Left ventricle myocardium inferior (tissue), 1 donor: ENCODE measurements around the gene PLCL2. TPM values are rescaled to one million over a fixed set of nuclear protein-coding genes. Genes with fewer than 3 reads are reported as not detected.

Experiments used
- DNase-seq: peaks from one replicate; pipeline ENCODE4 v3.0.0-alpha.2; 2020
- H3K27ac ChIP-seq: fragments of 200-600 bp; replicated peaks from 2 replicates; pipeline ENCODE4 v1.8.0; 2021
- H3K27me3 ChIP-seq: fragments of 200-600 bp; 2 replicates; pipeline ENCODE4 v1.8.0; 2021; ENCODE audit warnings: low read depth
- H3K36me3 ChIP-seq: fragments of 200-600 bp; 2 replicates; pipeline ENCODE4 v1.8.0; 2021
- H3K4me1 ChIP-seq: fragments of 200-600 bp; 2 replicates; pipeline ENCODE4 v1.8.0; 2021
- H3K4me3 ChIP-seq: fragments of 200-600 bp; 2 replicates; pipeline ENCODE4 v1.8.0; 2021; ENCODE audit warnings: mild to moderate bottlenecking, moderate library complexity
- H3K9me3 ChIP-seq: fragments of 200-600 bp; replicated peaks from 2 replicates; pipeline ENCODE4 v1.8.0; 2021
- intact Hi-C: fragments of 100-400 bp; cut with micrococcal nuclease; formaldehyde crosslinking; loops from one replicate; pipeline ENCODE4 v1.11.0; 2022
- total RNA-seq: library from RNA; stranded (reverse); fragmentation: NEBNext Ultra II Directional; extraction: Animal tissue kit (Norgen Biotek cat#: 25700); gene quantifications from one replicate; pipeline ENCODE4 v1.2.1, GENCODE V29; 2021
- TF ChIP-seq, protein P1 (sequence below): fragments of 200-600 bp; IDR thresholded peaks from 2 replicates; pipeline ENCODE4 v1.8.0; 2021; ENCODE audit warnings: antibody characterized with exemption, mild to moderate bottlenecking, borderline replicate concordance
- donor health status: DM: no; HTN: yes; CAD: no; lungs with severe emphysema.

The PLCL2 gene
- total RNA-seq, 1 donor from 2014 or later: 48.1 TPM

- Histone ChIP-seq H3K4me3 (no peak overlapping the region), H3K36me3 (no peaks in the 10 kb centered on the region), H3K9me3 (no peaks in the 10 kb centered on the region), H3K27ac (no peak overlapping the region), H3K27me3 (no peaks in the 10 kb centered on the region), H3K4me1 (peaks cover 29% of the 10 kb centered on the region)
- intact Hi-C loops: no loop called here
- DNase-seq: no peak
- TF ChIP-seq, protein P1, sequence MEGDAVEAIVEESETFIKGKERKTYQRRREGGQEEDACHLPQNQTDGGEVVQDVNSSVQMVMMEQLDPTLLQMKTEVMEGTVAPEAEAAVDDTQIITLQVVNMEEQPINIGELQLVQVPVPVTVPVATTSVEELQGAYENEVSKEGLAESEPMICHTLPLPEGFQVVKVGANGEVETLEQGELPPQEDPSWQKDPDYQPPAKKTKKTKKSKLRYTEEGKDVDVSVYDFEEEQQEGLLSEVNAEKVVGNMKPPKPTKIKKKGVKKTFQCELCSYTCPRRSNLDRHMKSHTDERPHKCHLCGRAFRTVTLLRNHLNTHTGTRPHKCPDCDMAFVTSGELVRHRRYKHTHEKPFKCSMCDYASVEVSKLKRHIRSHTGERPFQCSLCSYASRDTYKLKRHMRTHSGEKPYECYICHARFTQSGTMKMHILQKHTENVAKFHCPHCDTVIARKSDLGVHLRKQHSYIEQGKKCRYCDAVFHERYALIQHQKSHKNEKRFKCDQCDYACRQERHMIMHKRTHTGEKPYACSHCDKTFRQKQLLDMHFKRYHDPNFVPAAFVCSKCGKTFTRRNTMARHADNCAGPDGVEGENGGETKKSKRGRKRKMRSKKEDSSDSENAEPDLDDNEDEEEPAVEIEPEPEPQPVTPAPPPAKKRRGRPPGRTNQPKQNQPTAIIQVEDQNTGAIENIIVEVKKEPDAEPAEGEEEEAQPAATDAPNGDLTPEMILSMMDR: no peak
Measured at GRCh38 chr3:16844791-16845190, 40.0 kb upstream of the PLCL2 start.

DNA sequence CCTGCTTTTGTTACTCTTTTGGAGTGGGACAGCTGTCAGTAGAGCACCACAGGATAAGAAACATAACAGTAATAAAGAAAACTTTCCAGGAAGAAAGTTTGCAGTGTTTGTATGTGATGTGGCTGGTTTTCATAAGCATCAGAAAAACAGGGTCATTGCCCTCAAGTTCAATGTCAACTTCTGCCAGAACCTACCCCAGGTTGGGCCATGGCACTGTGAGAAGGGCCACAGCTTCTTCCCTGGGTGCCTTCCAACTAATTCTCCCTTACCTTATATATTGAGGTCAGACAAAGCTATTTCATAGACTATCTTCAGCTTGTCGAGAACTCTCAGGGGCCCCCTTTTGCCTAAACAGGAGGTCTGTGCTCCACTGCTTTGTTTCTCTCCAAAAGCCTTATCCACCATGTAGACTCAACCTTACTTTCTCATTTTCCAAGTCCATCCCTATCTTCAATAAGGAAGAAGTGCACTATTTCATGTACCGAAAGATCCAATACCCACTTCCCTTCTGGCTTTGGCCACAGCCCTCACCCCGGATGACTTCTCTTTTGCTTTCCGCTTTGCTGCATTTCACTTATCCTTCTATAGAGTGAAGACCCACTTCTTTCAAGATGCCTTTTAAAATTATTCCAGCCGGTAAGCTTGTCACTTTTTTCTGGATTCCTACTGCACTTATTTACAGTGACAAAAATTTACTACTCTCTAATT lies 38.2 kb upstream of the PLCL2 start:
- Histone ChIP-seq H3K27me3 (no peaks in the 10 kb centered on the region), H3K4me1 (peaks cover 25% of the 10 kb centered on the region), H3K36me3 (no peaks in the 10 kb centered on the region), H3K4me3 (no peak overlapping the region), H3K9me3 (no peaks in the 10 kb centered on the region), H3K27ac (no peak overlapping the region)
- intact Hi-C loops: no loop called here
- no peak for DNase-seq
- TF ChIP-seq, protein P1: no peak

DNA sequence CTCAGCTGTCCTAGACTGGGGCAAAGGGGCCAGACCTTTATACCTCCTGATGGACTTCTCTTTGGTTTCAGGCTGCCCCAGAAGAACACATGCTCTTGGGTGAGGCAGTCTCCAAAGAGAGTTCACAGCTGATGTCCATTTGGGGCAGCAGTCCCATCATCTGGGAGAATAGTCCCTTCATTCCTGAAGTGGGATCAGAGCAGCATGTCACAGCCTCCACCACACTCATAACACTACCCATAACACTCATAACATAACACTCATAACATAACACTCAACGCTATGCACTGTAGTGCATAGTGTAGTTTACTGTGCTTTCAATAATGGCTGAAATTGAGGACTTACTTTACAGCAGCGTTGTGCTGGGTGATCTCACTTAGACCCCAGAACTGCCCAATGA lies 36.7 kb upstream of the PLCL2 start:
- Histone ChIP-seq H3K27ac (no peak overlapping the region), H3K4me1 (peaks cover 12% of the 10 kb centered on the region), H3K36me3 (no peaks in the 10 kb centered on the region), H3K4me3 (no peak overlapping the region), H3K27me3 (no peaks in the 10 kb centered on the region), H3K9me3 (no peaks in the 10 kb centered on the region)
- TF ChIP-seq, protein P1: no peak
- intact Hi-C loops: no loop called here
- DNase-seq: no peak

DNA sequence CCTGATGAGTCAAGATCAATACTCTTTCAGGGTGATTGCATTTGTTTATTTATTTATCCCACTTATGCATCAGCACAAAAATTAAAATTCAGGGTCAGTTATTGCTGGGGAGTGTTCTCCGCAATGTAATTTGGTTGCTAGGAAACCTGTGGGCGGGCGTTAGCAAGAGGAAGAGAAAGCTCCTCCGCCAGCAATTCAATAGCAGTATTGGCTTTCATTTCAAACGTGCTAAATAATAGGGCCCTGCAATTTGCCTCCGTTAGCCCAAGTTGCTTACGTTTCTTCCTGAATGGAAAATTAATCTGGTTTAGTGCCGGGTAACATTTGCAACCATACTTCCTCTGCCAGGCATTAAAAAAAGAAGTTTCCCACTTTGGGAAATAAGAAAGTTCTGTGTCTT lies 35.5 kb upstream of the PLCL2 start:
- H3K4me3 ChIP-seq: peak overlapping the region; percentile 5
- no peaks in the 10 kb centered on the region for H3K36me3 ChIP-seq
- H3K9me3 ChIP-seq: no peaks in the 10 kb centered on the region
- peaks cover 11% of the 10 kb centered on the region for H3K4me1 ChIP-seq
- TF ChIP-seq, protein P1: no peak
- intact Hi-C loops: no loop called here
- H3K27ac ChIP-seq: peak overlapping the region; percentile 64
- no peaks in the 10 kb centered on the region for H3K27me3 ChIP-seq
- DNase-seq: peak; percentile 56

DNA sequence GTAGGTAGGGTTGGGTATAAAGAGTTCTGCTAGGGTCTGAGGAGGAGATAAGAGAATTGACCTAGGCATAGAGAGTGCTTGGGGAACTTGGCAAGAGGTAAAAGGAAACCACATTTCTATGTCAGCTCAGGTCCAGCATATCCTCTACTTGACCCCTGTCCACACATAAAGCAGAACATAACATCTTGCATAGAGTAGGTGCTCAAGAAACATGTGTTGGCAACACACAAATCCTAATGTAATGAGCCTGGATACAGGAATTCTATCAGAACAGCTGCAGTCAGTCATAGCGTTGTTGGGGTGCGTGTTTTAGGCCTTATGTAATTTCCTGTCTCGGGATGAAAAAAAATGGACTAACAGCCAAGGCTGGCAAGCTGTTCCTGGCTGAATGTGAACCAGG lies 35.0 kb upstream of the PLCL2 start:
- intact Hi-C loops: no loop called here
- no peaks in the 10 kb centered on the region for H3K36me3 ChIP-seq
- TF ChIP-seq, protein P1: no peak
- no peaks in the 10 kb centered on the region for H3K27me3 ChIP-seq
- no peaks in the 10 kb centered on the region for H3K9me3 ChIP-seq
- H3K4me1 ChIP-seq: peaks cover 11% of the 10 kb centered on the region
- DNase-seq: no peak
- peak overlapping the region; percentile 5 for H3K4me3 ChIP-seq
- H3K27ac ChIP-seq: peak overlapping the region; percentile 64
